H9 (cell line): ENCODE data around the gene SSNA1. TPM values are rescaled to one million over a fixed set of nuclear protein-coding genes. Genes with fewer than 3 reads are reported as not detected.

Source experiments
- DNase-seq: peaks from one replicate; pipeline ENCODE4 v3.0.0-alpha.2; 2017
- H2AFZ ChIP-seq: one replicate; pipeline ENCODE4 v1.6.1; 2013; ENCODE audit warnings: mild to moderate bottlenecking, low read length, control low read depth, moderate library complexity
- H2AK5ac ChIP-seq: 2 replicates; pipeline ENCODE4 v1.6.1; 2013; ENCODE audit warnings: low read length, control low read depth, mixed read lengths; ENCODE audit not compliant: insufficient read length
- H2BK120ac ChIP-seq: one replicate; pipeline ENCODE4 v1.6.1; 2013; ENCODE audit warnings: low read depth, mild to moderate bottlenecking, low read length, control low read depth, inconsistent platforms; ENCODE audit not compliant: poor library complexity, severe bottlenecking
- H2BK12ac ChIP-seq: 2 replicates; pipeline ENCODE4 v1.6.1; 2013; ENCODE audit warnings: low read length, control low read depth, mixed read lengths, low read depth; ENCODE audit not compliant: insufficient read length
- H2BK15ac ChIP-seq: 2 replicates; pipeline ENCODE4 v1.6.1; 2013; ENCODE audit warnings: low read depth, low read length, control low read depth
- H2BK20ac ChIP-seq: one replicate; pipeline ENCODE4 v1.6.1; 2013; ENCODE audit warnings: low read depth, mild to moderate bottlenecking, low read length, control low read depth, inconsistent platforms; ENCODE audit not compliant: poor library complexity, severe bottlenecking
- H2BK5ac ChIP-seq: 2 replicates; pipeline ENCODE4 v1.6.1; 2013; ENCODE audit warnings: low read length, control low read depth, mixed read lengths; ENCODE audit not compliant: insufficient read length
- H3K14ac ChIP-seq: 2 replicates; pipeline ENCODE4 v1.6.1; 2013; ENCODE audit warnings: low read length, control low read depth; ENCODE audit not compliant: insufficient read depth
- H3K18ac ChIP-seq: 2 replicates; pipeline ENCODE4 v1.6.1; 2013; ENCODE audit warnings: low read depth, mild to moderate bottlenecking, mixed read lengths, low read length, control low read depth; ENCODE audit not compliant: insufficient read length
- H3K23ac ChIP-seq: 2 replicates; pipeline ENCODE4 v1.6.1; 2013; ENCODE audit warnings: low read length, control low read depth, mixed read lengths, low read depth; ENCODE audit not compliant: insufficient read length
- H3K23me2 ChIP-seq: 2 replicates; pipeline ENCODE4 v1.6.1; 2013; ENCODE audit warnings: low read depth, mild to moderate bottlenecking, mixed read lengths, low read length, control low read depth; ENCODE audit not compliant: insufficient read length, poor library complexity, severe bottlenecking
- H3K27ac ChIP-seq: 2 replicates; pipeline ENCODE4 v1.5.1; 2013; ENCODE audit warnings: low read length, control low read depth, mixed read lengths, low read depth; ENCODE audit not compliant: insufficient read length
- H3K27me3 ChIP-seq: 2 replicates; pipeline ENCODE4 v1.6.1; 2013; ENCODE audit warnings: low read length, control low read depth, inconsistent platforms; ENCODE audit not compliant: insufficient read depth
- H3K4ac ChIP-seq: 2 replicates; pipeline ENCODE4 v1.6.1; 2013; ENCODE audit warnings: low read depth, mild to moderate bottlenecking, control low read depth, inconsistent platforms, low read length, moderate library complexity
- H3K4me1 ChIP-seq: 2 replicates; pipeline ENCODE4 v1.6.1; 2013; ENCODE audit warnings: low read length, control low read depth, inconsistent platforms; ENCODE audit not compliant: insufficient read depth
- H3K4me2 ChIP-seq: 2 replicates; pipeline ENCODE4 v1.6.1; 2013; ENCODE audit warnings: low read length, control low read depth, mixed read lengths; ENCODE audit not compliant: insufficient read length, insufficient read depth
- H3K56ac ChIP-seq: 2 replicates; pipeline ENCODE4 v1.6.1; 2013; ENCODE audit warnings: low read depth, mild to moderate bottlenecking, mixed read lengths, low read length, control low read depth; ENCODE audit not compliant: insufficient read length
- H3K79me1 ChIP-seq: 2 replicates; pipeline ENCODE4 v1.6.1; 2013; ENCODE audit warnings: low read depth, mild to moderate bottlenecking, moderate library complexity, low read length, control low read depth, inconsistent platforms; ENCODE audit not compliant: insufficient read depth, poor library complexity, severe bottlenecking
- H3K79me2 ChIP-seq: 2 replicates; pipeline ENCODE4 v1.6.1; 2013; ENCODE audit warnings: low read length, control low read depth, inconsistent platforms; ENCODE audit not compliant: insufficient read depth
- H3K9ac ChIP-seq: 2 replicates; pipeline ENCODE4 v1.6.1; 2013; ENCODE audit warnings: low read length, control low read depth, mixed read lengths; ENCODE audit not compliant: insufficient read length; ENCODE audit errors: extremely low read depth
- H3K9me3 ChIP-seq: one replicate; pipeline ENCODE4 v1.6.1; 2013; ENCODE audit warnings: low read depth, low read length, inconsistent platforms; ENCODE audit not compliant: control insufficient read depth
- H3T11ph ChIP-seq: one replicate; pipeline ENCODE4 v1.6.1; 2013; ENCODE audit warnings: mild to moderate bottlenecking, low read length, control low read depth, inconsistent platforms
- H4K20me1 ChIP-seq: one replicate; pipeline ENCODE4 v1.6.1; 2013; ENCODE audit not compliant: control insufficient read depth, insufficient read length, insufficient read depth
- H4K5ac ChIP-seq: 2 replicates; pipeline ENCODE4 v1.6.1; 2013; ENCODE audit warnings: low read depth, mild to moderate bottlenecking, mixed read lengths, low read length, control low read depth; ENCODE audit not compliant: insufficient read length
- H4K8ac ChIP-seq: replicated peaks from 2 replicates; pipeline ENCODE4 v1.6.1; 2013; ENCODE audit warnings: low read length, control low read depth, mixed read lengths, low read depth; ENCODE audit not compliant: insufficient read length
- H4K91ac ChIP-seq: 2 replicates; pipeline ENCODE4 v1.6.1; 2013; ENCODE audit warnings: low read depth, mild to moderate bottlenecking, moderate library complexity, mixed read lengths, low read length, control low read depth; ENCODE audit not compliant: insufficient read length
- H3K27ac Mint-ChIP-seq, 3 experiments: 2 replicates in 2 of 3; 3 replicates in 1 of 3; pipeline ENCODE4 v1.8.0; 2020 to 2021; ENCODE audit warnings: mixed read lengths in 3 of 3, mild to moderate bottlenecking in 1 of 3, moderate library complexity in 1 of 3
- H3K27me3 Mint-ChIP-seq: 2 replicates; pipeline ENCODE4 v1.8.0; 2021; ENCODE audit warnings: low read depth, mild to moderate bottlenecking, moderate library complexity, mixed read lengths
- H3K36me3 Mint-ChIP-seq, 3 experiments: 2 replicates in 2 of 3; 3 replicates in 1 of 3; pipeline ENCODE4 v1.8.0; 2020 to 2021; ENCODE audit warnings: low read depth in 3 of 3, mixed read lengths in 3 of 3; ENCODE audit not compliant: insufficient read depth in 1 of 3
- H3K4me1 Mint-ChIP-seq, 2 experiments: 2 replicates each; pipeline ENCODE4 v1.8.0; 2020; ENCODE audit warnings: mixed read lengths in 2 of 2
- H3K4me3 Mint-ChIP-seq, 2 experiments: 2 replicates in 1 of 2; 3 replicates in 1 of 2; pipeline ENCODE4 v1.8.0; 2020 to 2021; ENCODE audit warnings: mild to moderate bottlenecking in 2 of 2, mixed read lengths in 2 of 2, moderate library complexity in 1 of 2
- H3K9me3 Mint-ChIP-seq, 2 experiments: 2 replicates in 1 of 2; 3 replicates in 1 of 2; pipeline ENCODE4 v1.8.0; 2020; ENCODE audit warnings: mild to moderate bottlenecking in 2 of 2, mixed read lengths in 2 of 2, moderate library complexity in 1 of 2
- WGBS: extraction: QIAGEN DNeasy Blood & Tissue Kit; methylation state at CpG from one replicate; pipeline ENCODE4 v1.1.7; 2013; ENCODE audit warnings: missing lambda C conversion rate, low lambda C conversion rate, mixed read lengths; ENCODE audit not compliant: insufficient read length; ENCODE audit errors: extremely low coverage; 5-methylcytosine and 5-hydroxymethylcytosine counted together
- total RNA-seq: library from RNA; stranded (reverse); gene quantifications from 2 replicates; pipeline ENCODE4 v1.2.1, GENCODE V29; 2021
- TF ChIP-seq, protein P1 (sequence below): fragments of 200-600 bp; sonication (generic); conservative IDR thresholded peaks from 3 replicates; pipeline ENCODE4 v1.8.0; 2021; ENCODE audit warnings: antibody characterized with exemption, mild to moderate bottlenecking

Gene SSNA1
- total RNA-seq, 1 experiment from 2014 or later: 69.2 TPM

DNA sequence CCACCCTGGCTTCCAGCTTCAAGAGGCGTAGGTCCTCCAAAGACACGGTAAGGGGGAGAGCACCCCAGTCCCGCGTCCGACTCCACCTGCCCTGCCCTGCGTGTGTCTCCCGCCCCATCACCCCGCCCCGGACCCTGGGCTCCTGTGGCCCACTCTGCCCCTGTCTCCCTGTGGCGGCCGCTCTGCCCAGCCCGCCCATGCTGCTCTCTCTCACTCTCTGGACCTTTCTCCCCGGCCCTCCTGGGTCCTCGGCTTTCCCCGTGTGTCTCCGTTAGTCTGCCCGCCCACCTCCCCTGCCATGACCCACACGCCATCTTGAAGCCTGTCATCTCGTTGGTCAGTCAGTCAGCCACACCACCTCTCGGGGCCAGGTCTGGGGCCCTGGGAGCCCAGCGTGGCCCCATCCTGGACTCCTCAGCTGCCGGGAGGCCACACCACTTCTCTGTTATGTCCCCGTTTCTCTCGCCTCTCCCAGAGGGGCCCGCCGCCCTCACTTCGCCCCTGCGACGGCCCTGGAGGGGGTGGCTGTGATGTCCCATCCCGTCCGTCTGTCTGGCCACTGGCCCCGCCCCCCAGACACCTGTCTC is 23.1 kb upstream of the SSNA1 start:
- TF ChIP-seq, protein P1, sequence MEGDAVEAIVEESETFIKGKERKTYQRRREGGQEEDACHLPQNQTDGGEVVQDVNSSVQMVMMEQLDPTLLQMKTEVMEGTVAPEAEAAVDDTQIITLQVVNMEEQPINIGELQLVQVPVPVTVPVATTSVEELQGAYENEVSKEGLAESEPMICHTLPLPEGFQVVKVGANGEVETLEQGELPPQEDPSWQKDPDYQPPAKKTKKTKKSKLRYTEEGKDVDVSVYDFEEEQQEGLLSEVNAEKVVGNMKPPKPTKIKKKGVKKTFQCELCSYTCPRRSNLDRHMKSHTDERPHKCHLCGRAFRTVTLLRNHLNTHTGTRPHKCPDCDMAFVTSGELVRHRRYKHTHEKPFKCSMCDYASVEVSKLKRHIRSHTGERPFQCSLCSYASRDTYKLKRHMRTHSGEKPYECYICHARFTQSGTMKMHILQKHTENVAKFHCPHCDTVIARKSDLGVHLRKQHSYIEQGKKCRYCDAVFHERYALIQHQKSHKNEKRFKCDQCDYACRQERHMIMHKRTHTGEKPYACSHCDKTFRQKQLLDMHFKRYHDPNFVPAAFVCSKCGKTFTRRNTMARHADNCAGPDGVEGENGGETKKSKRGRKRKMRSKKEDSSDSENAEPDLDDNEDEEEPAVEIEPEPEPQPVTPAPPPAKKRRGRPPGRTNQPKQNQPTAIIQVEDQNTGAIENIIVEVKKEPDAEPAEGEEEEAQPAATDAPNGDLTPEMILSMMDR: no peak
- Histone ChIP-seq H4K8ac (no peak overlapping the region), H3K27ac (no peak overlapping the region), H3K79me2 (no peaks in the 10 kb centered on the region), H3T11ph (no peak overlapping the region), H3K23ac (no peak overlapping the region), H2BK20ac (no peak overlapping the region), H4K91ac (no peak overlapping the region), H4K20me1 (peaks cover 2% of the 10 kb centered on the region), H3K14ac (no peak overlapping the region), H3K4ac (no peak overlapping the region), H3K4me1 (no peaks in the 10 kb centered on the region), H3K79me1 (no peaks in the 10 kb centered on the region), H2AFZ (no peak overlapping the region), H3K27me3 (peaks cover 43% of the 10 kb centered on the region; the same call in 1 of the 2 replicates), H3K4me2 (no peak overlapping the region), H3K56ac (no peak overlapping the region), H2BK15ac (no peak overlapping the region), H2BK5ac (no peak overlapping the region), H4K5ac (no peak overlapping the region), H2BK12ac (no peak overlapping the region), H3K23me2 (peaks cover 20% of the 10 kb centered on the region), H3K9me3 (no peaks in the 10 kb centered on the region), H2AK5ac (no peak overlapping the region), H3K9ac (no peak overlapping the region), H2BK120ac (no peak overlapping the region), H3K18ac (no peak overlapping the region)
- WGBS: no CpG with 5 or more reads among the region's 32 CpGs
- no peak overlapping the region for H3K4me3 Mint-ChIP-seq
- H3K9me3 Mint-ChIP-seq: no peaks in the 10 kb centered on the region; a peak in 1 of 5 replicates
- no peak for DNase-seq
- H3K27me3 Mint-ChIP-seq: peaks cover 90% of the 10 kb centered on the region
- peaks cover 0 to 9% of the 10 kb centered on the region in 2 experiments; a peak in 3 of 4 replicates for H3K4me1 Mint-ChIP-seq
- H3K36me3 Mint-ChIP-seq: no peaks in the 10 kb centered on the region
- no peak overlapping the region for H3K27ac Mint-ChIP-seq
